ENCODE data around the gene ALKBH2.

DNA sequence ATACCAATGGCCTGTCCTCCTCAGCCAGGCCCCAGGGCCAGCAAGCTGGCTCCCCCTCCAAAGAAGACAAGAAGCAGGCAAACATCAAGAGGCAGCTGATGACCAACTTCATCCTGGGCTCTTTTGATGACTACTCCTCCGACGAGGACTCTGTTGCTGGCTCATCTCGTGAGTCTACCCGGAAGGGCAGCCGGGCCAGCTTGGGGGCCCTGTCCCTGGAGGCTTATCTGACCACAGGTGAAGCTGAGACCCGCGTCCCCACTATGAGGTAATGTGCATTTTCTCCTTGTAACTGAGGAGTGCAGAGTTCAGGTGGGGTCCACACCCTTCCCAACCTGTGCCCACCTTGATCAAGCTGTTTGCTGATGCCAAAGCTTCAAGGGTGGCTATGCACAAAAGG lies 46.5 kb upstream of the ALKBH2 start:
- TF ChIP-seq ZNF70 (CRISPR knock-in tag; IDR thresholded peaks at IDR 0.05) (no peak), ZNF565 (CRISPR knock-in tag; conservative IDR thresholded peaks at IDR 0.05; ENCODE audit: low read depth) (no peak), ZNF8 (CRISPR knock-in tag; IDR thresholded peaks at IDR 0.05) (no peak), PATZ1 (CRISPR knock-in tag; IDR thresholded peaks at IDR 0.05; ENCODE audit: borderline replicate concordance) (no peak), RARB (CRISPR knock-in tag; IDR thresholded peaks at IDR 0.05) (no peak), SNAI2 (CRISPR knock-in tag; IDR thresholded peaks at IDR 0.05) (no peak), TCF4 (CRISPR knock-in tag; IDR thresholded peaks at IDR 0.05; ENCODE audit: borderline replicate concordance) (no peak), GLIS3 (CRISPR knock-in tag; IDR thresholded peaks at IDR 0.05) (no peak), CSDC2 (CRISPR knock-in tag; IDR thresholded peaks at IDR 0.05) (no peak)
- TF ChIP-seq, protein P1, sequence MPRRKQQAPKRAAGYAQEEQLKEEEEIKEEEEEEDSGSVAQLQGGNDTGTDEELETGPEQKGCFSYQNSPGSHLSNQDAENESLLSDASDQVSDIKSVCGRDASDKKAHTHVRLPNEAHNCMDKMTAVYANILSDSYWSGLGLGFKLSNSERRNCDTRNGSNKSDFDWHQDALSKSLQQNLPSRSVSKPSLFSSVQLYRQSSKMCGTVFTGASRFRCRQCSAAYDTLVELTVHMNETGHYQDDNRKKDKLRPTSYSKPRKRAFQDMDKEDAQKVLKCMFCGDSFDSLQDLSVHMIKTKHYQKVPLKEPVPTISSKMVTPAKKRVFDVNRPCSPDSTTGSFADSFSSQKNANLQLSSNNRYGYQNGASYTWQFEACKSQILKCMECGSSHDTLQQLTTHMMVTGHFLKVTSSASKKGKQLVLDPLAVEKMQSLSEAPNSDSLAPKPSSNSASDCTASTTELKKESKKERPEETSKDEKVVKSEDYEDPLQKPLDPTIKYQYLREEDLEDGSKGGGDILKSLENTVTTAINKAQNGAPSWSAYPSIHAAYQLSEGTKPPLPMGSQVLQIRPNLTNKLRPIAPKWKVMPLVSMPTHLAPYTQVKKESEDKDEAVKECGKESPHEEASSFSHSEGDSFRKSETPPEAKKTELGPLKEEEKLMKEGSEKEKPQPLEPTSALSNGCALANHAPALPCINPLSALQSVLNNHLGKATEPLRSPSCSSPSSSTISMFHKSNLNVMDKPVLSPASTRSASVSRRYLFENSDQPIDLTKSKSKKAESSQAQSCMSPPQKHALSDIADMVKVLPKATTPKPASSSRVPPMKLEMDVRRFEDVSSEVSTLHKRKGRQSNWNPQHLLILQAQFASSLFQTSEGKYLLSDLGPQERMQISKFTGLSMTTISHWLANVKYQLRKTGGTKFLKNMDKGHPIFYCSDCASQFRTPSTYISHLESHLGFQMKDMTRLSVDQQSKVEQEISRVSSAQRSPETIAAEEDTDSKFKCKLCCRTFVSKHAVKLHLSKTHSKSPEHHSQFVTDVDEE (CRISPR knock-in tag; IDR thresholded peaks at IDR 0.05) = no peak
- TF ChIP-seq, protein P2, sequence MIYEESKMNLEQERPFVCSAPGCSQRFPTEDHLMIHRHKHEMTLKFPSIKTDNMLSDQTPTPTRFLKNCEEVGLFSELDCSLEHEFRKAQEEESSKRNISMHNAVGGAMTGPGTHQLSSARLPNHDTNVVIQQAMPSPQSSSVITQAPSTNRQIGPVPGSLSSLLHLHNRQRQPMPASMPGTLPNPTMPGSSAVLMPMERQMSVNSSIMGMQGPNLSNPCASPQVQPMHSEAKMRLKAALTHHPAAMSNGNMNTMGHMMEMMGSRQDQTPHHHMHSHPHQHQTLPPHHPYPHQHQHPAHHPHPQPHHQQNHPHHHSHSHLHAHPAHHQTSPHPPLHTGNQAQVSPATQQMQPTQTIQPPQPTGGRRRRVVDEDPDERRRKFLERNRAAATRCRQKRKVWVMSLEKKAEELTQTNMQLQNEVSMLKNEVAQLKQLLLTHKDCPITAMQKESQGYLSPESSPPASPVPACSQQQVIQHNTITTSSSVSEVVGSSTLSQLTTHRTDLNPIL (CRISPR knock-in tag; IDR thresholded peaks at IDR 0.05; ENCODE audit: low read depth) = no peak
